Measurements from ENCODE around the gene PRKD2. TPM values are rescaled to one million over a fixed set of nuclear protein-coding genes. Genes with fewer than 3 reads are reported as not detected.
A peak's percentile ranks its signal among the peaks of the same experiment; 100 is the strongest.

The PRKD2 gene
- total RNA-seq, 4 donors from 2014 or later: 40.1 to 201 (median 53.5) TPM

GRCh38 chr19:46626446-46626845 is 90.5 kb downstream of the PRKD2 start:
- in situ Hi-C loops (cut with MboI; ENCODE audit: low pct_ligation_motif_present in 1 of 4, low pct_unique_long_range_greater_than_20kb in 1 of 4, low sequenced_read_pairs in 3 of 4): no loop called here
- H3K9me3 ChIP-seq: no peaks in the 10 kb centered on the region
- no peak for DNase-seq
- intact Hi-C loops (cut with DNase I; ENCODE audit: low total_unique reads): no loop called here
- peak overlapping the region in 3 of 4 donors; percentile 67 to 82 (median 68) for H3K27ac ChIP-seq
- peaks cover 12 to 39% (median 14%) of the 10 kb centered on the region in 4 donors for H3K4me1 ChIP-seq
- 50 to 65% methylated on average over 6 to 14 of the region's 14 CpGs for WGBS, 2 donors (ENCODE audit: low coverage in 1 of 2)
- H3K4me3 ChIP-seq: no peak overlapping the region
- TF ChIP-seq EP300 (IDR thresholded peaks at IDR 0.05; ENCODE audit: low read depth) (no peak), POLR2A (IDR thresholded peaks at IDR 0.05) (no peak), POLR2AphosphoS5 (IDR thresholded peaks at IDR 0.05) (no peak), CTCF (IDR thresholded peaks at IDR 0.05) (no peak)
- no peaks in the 10 kb centered on the region for H3K36me3 ChIP-seq
- H3K27me3 ChIP-seq: peaks cover 5% of the 10 kb centered on the region

DNA sequence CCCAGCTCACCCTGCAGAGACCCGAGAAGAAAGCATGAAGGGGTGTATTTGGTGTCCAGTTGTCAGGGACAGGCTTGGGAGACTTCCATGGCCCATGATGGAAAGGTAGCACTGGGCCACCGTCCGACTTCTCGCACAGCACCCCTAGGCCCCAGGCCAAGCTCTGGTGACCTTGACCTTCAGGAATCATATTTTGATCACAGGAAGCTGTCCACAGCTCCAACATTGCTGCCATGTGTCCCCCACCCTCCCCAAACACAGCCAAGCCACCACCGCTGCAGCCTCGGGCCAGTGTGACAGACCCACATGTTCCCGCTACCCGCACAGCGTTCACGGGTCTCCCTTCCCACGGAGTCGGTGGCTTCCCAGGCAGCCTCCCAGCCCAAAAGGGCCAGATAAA is 91.2 kb downstream of the PRKD2 start:
- no peak overlapping the region for H3K4me3 ChIP-seq
- TF ChIP-seq POLR2A (IDR thresholded peaks at IDR 0.05): no peak
- TF ChIP-seq EP300 (IDR thresholded peaks at IDR 0.05; ENCODE audit: low read depth): no peak
- TF ChIP-seq CTCF (IDR thresholded peaks at IDR 0.05): no peak
- no peak for TF ChIP-seq POLR2AphosphoS5 (IDR thresholded peaks at IDR 0.05)
- in situ Hi-C loops (cut with MboI; ENCODE audit: low pct_ligation_motif_present in 1 of 4, low pct_unique_long_range_greater_than_20kb in 1 of 4, low sequenced_read_pairs in 3 of 4) (no loop called here), intact Hi-C loops (cut with DNase I; ENCODE audit: low total_unique reads) (no loop called here)
- H3K4me1 ChIP-seq: peaks cover 14 to 46% (median 18%) of the 10 kb centered on the region in 4 donors
- H3K27me3 ChIP-seq: peaks cover 2% of the 10 kb centered on the region
- H3K36me3 ChIP-seq: no peaks in the 10 kb centered on the region
- 82% methylated on average over 12 of the region's 12 CpGs; no CpG with 5 or more reads in 1 of the 2 donors for WGBS, 2 donors (ENCODE audit: low coverage in 1 of 2)
- no peak for DNase-seq
- peak overlapping the region; percentile 55 to 82 (median 68) for H3K27ac ChIP-seq
- H3K9me3 ChIP-seq: no peaks in the 10 kb centered on the region

DNA sequence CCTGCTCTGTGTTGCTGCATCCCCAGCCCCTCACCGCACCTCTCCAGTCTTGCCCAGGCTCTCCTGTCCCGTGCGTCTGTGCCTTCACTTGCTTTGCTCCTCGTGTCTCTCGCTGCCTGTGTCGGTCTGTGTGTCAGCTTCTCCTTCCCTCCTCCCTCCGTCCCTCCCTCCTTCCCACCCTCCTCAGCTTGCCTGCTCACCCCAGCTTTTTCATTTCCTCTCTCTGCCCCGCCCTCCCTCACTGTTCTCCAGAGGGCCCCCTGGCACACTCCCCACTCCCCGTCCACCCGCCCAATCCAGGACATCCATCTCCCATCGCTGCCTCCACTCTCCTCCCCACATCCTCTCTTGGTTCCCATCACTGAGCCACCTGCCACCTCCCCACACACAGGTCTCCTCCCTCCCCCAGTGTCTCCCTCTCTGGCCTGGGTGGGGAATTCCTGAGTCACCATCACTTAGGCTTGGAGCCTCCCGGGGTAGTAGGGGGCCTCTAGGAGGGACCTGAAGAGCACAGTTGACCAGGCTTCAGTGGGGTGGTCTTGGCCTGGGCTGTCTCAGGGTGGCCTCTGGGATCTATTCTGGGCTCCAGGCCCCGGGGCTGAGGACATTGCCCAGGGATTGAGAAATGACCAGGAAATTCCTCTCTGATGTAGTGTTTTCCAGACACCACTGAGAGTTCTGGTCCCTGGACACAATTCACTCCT is 91.8 kb downstream of the PRKD2 start, which contains the start of gene PTGIR:
Gene PTGIR, minus strand, starts transcription at position 132 of the 704 bp plus-strand sequence. CDS start 864 bp downstream, outside the sequence.
- 12 to 16% methylated on average over 5 to 13 of the region's 13 CpGs for WGBS, 2 donors (ENCODE audit: low coverage in 1 of 2)
- H3K27ac ChIP-seq: peak within 1 kb of the TSS; percentile 55 to 82 (median 68)
- peak; percentile 52 for DNase-seq
- H3K9me3 ChIP-seq: no peaks in the 10 kb centered on the region
- H3K36me3 ChIP-seq: no peaks in the 10 kb centered on the region
- intact Hi-C loops (cut with DNase I; ENCODE audit: low total_unique reads) (no loop called here), in situ Hi-C loops (cut with MboI; ENCODE audit: low pct_ligation_motif_present in 1 of 4, low pct_unique_long_range_greater_than_20kb in 1 of 4, low sequenced_read_pairs in 3 of 4) (no loop called here)
- H3K4me3 ChIP-seq: peak within 1 kb of the TSS in 1 of 4 donors; percentile 12
- H3K4me1 ChIP-seq: peaks cover 19 to 53% (median 24%) of the 10 kb centered on the region in 4 donors
- TF ChIP-seq POLR2AphosphoS5 (IDR thresholded peaks at IDR 0.05) (peak in 2 of 3 donors; percentile 24 to 37), CTCF (IDR thresholded peaks at IDR 0.05) (no peak)
- H3K27me3 ChIP-seq: peaks cover 2% of the 10 kb centered on the region

Small RNA genes lying within 50 kb of the gene (small RNA-seq; reads per million reads assigned to genes)
- gene MIR320E (0 to 0.84 (median 0.35) reads per million in 4 donors), gene RF00019 (0 reads per million in 4 donors), gene RN7SL364P (0 to 0.36 (median 0) reads per million in 4 donors)

Other genes starting within 250 kb of the PRKD2 start
- gene PNMA8A, start 245.6 kb downstream of the PRKD2 start, total RNA-seq: under 1 TPM in 3 of 4 donors, not detected in 1; 0.20 to 0.68 (median 0.64) TPM
- gene PNMA8B, start 221.2 kb downstream of the PRKD2 start, total RNA-seq: under 1 TPM; 0.27 to 0.80 (median 0.58) TPM
- gene CALM3, start 115.8 kb downstream of the PRKD2 start, total RNA-seq: 100 to 1,000 TPM; 160 to 923 (median 194) TPM
- 1 to 10 TPM in 2 of 4 donors, under 1 TPM in 1, not detected in 1; 0.55 to 2.4 (median 2.2) TPM for gene PTGIR, start 92.0 kb downstream of the PRKD2 start, total RNA-seq
- gene GNG8, start 80.9 kb downstream of the PRKD2 start, total RNA-seq: not detected
- 10 to 100 TPM in 1 of 4 donors, 1 to 10 TPM in 3; 5.3 to 27.1 (median 7.5) TPM for gene DACT3, start 55.9 kb downstream of the PRKD2 start, total RNA-seq
- gene FKRP, start 28.9 kb upstream of the PRKD2 start, total RNA-seq: 10 to 100 TPM in 3 of 4 donors, 1 to 10 TPM in 1; 9.7 to 16.1 (median 11.8) TPM
- 100 to 1,000 TPM in 3 of 4 donors, 10 to 100 TPM in 1; 81.6 to 306 (median 174) TPM for gene STRN4, start 29.3 kb upstream of the PRKD2 start, total RNA-seq
- gene SLC1A5, start 71.5 kb upstream of the PRKD2 start, total RNA-seq: 100 to 1,000 TPM in 1 of 4 donors, 10 to 100 TPM in 3; 19.8 to 104 (median 91.4) TPM
- 10 to 100 TPM; 50.1 to 96.9 (median 61.2) TPM for gene AP2S1, start 133.7 kb upstream of the PRKD2 start, total RNA-seq
- gene ARHGAP35, start 143.9 kb upstream of the PRKD2 start, total RNA-seq: 100 to 1,000 TPM in 2 of 4 donors, 10 to 100 TPM in 2; 77.1 to 159 (median 98.4) TPM